NCI-H2107 (cell line): ENCODE results near the gene VENTX.

ENCODE experiments used
- DNase-seq: peaks from one replicate; lab custom pipeline; 2025; lab: John Stamatoyannopoulos, UW

VENTX gene

GRCh38 chr10:133285217-133285616 is 47.6 kb downstream of the VENTX start:
- DNase-seq, result no peak

DNA sequence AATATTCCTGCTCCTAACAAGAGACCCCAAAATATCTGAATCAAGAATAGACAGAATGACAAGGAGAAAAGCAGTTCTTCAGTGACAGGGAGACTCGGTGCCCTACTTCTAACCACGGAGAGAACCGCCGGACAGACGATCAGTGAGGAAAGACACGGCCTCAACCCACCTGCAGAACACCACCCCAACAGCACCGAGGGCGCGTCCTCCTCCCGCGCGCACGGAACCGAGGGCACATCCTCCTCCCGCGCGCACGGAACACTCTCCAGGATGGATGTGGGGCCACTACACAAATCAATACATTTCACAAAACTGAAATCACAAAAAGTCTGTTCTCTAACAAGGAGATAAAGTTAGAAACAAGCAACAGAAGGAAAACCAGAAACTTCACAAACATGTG is 48.7 kb downstream of the VENTX start:
- no peak for DNase-seq

- no peak for DNase-seq
Observed at GRCh38 chr10:133287832-133288500, 50.3 kb downstream of the VENTX start.

DNA sequence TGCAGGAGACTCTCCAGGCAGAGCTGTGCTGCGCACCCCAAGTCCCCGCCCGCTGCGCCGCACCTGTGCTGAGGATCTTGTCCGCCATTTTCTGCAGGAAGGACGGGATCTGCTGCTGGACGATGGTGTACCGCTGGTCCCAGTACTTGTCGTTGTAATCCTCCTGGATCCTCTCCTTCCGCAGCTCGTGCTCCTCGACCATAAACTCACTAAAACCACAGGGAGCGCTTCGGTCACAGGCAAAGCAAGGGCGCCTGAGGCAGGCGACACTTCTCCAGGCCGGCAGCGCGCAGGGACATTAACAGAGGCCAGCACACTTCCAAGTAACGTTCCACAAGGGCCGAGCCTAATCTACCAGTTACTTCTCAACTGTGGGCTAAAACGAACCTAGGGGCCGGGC is 52.1 kb downstream of the VENTX start:
- DNase-seq, result no peak
